Fibroblast of skin of abdomen (primary cell): ENCODE data around the gene LRP8.

Source experiments
- DNase-seq: peaks from one replicate; pipeline ENCODE4 v3.0.0-alpha.2; 2013

Gene LRP8

DNA sequence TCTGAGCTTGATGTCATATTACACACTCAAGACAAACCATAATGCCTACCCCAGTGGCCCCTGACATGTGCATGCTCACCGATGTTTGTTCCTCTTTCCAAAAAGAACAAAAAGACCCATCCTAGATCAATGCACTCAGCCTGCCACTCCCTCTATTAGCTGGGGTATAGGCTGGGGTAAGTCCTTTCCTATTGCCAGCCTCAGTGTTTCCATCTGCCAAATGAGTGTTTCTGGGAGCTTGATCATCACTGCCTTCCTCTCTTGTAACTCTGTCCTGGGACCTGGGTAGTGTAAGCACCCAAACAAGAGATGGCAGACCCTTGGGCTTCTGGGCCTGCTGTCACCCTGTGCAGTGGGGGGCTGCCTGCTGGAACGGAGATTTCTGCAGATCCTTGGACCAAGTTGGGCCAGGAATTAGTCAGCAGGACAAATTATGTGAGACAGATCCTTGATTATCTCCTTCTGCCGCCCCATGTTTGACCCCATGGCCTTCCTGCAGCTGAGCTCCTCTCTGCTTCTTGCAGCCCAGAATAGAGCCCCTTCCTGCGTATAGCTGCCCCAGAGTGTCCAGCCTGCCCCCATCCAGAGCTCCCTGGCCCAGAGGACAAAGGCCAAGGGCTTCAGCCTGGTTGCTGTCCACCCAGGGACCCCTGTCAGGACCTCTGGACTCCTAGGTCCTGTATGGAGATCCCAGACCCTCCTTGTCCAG lies 31.5 kb upstream of the LRP8 start:
- DNase-seq, result no peak

DNA sequence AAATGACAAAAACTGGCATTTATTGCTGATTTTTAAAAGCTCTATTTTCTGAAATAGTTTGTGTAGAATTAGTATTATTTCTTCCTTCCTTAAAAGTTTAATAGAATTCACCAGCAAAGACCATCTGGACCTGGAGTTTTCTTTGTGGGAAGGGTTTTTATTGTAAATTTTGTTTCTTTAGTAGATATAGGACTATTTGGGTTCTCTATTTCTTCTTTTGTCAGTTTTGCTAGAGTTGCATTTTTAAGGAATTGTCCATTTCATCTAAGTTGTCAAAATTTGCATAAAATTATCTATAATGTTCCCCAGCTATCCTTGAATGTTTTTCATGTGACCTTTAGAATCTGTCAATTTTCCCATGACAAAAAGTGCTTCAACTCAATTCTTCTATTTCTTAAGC lies 28.8 kb upstream of the LRP8 start:
- DNase-seq, result no peak

DNA sequence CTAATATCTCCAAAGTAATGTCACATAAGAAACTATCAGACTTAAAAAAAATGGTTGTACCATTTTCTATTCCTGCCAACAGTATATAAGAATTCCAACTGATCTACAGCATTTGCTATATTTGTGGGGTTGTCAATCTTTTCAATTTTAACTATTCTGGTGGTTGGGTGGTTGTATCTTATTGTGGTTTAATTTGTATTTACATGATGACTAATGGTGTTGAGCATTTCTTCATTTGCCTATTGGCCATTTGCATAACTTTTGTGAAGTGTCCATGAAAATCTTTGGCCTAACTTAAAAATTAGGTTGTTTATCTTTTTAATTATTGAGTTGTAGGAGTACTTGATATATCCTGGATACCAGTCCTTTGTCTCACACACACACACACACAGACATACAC lies 26.2 kb upstream of the LRP8 start:
- no peak for DNase-seq

DNA sequence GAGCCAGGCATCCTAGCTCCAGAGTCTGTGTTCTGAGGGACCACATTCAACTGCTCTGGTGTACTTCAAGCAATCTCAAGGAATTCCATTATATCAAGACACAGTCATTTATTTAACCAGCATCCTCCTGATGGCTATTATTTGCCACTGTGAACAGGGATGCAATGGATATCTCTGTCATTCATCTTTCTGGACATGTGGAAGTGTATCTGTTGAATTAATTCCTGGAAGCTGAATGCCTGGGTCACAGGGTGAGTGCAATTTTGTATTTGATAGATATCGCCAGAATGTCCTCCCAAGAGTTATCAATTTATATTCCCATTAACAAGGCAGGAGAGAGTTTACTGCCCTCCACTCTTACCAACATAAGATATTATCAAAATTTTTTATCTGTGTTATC lies 24.7 kb upstream of the LRP8 start:
- DNase-seq, result no peak

DNA sequence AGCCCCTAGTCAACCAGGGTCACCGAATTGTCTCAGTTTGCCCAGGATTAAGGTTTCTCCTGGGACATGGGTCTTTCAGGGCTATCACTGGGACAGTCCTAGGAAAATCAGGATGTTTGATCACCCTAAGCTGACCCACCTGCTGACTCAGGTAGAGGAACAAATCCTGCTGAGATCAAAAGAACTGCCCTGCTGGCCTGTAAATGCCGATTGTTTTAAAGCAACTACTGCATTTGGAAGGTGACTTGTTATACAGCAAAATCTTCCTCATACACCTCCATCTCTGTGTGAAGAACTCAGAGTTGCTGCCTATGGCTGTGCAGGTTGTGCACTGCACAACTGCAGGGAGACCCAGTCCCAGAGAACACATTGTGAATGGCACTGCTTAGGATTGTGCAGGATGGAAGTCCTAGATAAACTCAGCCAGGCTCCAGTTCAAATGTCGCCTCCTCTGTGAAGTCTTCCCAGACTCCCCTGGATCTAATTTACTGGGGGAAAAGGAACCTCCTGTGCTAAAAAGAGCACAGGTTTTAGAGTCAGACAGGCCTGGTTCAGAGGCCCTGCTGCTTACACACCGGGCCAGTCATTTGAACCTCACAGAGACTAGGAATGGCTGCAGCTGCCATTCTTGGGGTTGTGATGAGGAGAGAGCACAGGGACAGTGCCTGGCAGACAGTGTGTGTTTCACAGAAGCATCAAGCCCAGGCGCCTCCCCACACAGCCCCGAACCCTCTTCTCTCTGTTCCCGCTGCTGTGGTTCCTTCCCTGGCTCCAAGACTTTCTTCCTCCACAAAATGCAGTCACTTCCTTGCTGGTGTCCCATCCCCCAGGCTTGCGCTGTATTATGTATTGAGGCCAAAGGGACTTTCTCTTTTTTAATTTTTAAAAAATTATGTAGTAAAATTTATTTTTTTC lies 23.2 kb upstream of the LRP8 start:
- DNase-seq, result no peak

DNA sequence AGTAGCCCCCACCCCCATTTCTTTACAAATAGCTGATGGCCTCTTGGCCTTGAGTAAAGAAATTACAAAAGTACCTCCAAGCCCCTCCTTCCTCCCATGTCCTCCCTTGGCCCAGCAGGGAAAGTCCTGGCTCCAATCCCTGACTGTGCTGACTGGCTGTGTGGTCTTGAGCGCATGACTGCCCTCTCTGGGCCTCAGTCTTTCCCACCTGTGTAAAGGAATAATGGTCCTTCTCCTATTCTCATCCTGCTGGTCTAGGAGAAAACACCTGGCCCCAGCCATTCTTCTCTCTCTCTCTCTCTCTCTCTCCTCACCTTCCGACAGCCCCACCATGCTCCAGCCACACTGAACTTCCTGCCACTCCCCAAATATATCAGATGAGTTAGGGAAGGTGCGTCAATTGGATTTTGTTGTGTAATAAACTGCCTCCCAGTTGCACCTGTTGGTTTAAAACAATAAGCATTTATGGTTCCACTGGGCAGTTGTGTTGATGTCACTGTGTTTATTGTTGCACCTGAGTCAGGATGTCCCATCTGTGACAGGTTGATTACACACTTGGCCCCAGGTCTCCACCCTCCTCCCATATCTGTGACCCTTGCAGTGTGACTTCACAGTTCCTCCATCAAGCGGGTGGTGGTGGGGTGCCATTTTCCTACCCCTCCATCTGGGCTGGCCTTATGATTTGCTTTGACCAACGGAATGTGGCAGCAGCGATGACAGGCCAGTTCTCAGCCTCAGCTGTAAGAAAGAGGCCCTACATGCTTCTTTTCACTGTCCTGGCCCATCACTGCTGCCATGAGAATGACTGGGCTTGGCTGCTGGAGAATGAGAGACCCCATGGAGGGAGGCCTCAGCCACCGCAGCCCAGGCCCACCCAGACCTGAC lies 22.3 kb upstream of the LRP8 start:
- DNase-seq, result no peak

DNA sequence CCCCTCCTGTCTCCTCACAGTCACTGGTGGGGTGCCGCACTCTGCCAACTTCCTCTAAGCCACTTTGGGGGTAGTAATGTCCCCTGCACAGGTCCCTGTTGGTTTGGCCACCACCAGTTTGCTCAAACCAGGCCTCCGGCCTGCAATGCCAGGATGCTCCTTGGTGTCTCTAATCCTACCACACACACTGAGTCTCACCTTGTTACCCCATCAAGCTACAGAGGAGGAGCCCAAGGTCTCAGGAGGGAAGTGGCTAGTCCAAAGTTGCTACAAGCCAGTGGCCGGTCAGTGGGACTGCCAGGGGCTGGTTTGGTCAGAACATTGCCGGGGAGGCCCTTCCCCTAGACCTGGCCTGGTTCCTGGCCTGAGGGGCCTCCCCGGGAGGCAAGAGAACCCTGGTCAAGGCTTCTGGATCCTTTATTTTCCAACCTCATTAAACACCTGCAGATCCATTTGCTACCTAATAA lies 21.5 kb upstream of the LRP8 start:
- no peak for DNase-seq

DNA sequence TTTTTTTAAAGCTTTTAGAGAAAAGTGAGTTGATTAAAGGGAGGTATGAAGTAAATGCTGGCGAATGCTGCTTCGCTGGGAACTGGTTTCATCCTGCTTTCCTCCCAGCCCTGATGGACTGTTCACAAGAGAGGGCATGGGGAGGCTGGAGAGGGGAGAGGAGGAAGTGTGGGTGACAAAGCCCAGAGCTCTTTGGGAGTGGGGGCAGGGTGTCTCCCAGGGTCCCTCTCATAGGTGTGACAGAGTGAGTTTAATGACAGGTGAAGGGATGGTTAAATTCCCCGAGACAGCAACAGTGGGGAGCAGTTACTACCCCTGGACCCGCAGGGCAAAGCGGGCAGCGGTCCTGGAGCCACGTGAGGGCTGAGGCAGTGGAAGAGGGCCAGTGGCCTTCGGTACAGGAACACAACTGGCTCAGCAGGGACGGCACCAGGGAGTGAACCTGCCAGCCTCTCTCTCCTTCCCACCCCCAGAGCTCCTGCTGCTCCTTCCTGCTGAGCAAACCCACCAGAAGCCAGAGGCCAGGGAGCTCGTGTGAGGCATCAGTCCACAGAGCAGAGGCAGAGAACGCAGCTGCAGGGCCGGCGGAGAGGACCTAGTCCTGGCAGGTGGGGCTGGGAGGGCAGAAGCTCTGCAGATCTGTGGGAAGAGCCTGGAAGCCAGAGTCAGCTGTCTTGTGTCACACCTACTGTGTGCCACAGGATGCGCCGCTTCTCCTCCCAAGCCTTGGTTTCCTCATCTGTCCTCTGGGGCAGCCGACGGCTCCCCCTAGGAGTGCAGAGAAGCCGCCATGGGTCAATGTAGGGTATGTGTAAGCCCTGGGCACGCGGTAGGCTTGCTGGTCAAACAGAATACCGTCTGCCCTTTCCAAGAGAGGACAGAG lies 20.9 kb upstream of the LRP8 start:
- DNase-seq, result no peak

DNA sequence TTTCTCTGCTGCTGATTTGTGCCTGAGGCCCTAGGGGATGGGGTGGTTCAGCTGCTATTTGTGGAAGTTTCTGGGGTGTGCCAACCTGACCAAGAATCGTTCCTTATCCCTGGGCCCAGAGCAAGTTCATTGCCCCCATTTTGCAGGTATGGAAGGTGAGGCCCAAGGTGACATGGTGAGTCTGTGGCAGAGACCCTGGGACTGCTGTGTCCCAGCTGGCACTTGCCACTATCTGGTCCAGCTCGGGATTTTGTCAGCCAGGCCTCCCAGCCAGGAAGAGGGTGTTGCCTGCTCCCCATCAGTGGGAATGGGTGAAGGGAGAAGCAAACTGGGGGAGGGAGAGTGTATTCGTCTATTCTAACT lies 18.9 kb upstream of the LRP8 start:
- DNase-seq, result no peak

DNA sequence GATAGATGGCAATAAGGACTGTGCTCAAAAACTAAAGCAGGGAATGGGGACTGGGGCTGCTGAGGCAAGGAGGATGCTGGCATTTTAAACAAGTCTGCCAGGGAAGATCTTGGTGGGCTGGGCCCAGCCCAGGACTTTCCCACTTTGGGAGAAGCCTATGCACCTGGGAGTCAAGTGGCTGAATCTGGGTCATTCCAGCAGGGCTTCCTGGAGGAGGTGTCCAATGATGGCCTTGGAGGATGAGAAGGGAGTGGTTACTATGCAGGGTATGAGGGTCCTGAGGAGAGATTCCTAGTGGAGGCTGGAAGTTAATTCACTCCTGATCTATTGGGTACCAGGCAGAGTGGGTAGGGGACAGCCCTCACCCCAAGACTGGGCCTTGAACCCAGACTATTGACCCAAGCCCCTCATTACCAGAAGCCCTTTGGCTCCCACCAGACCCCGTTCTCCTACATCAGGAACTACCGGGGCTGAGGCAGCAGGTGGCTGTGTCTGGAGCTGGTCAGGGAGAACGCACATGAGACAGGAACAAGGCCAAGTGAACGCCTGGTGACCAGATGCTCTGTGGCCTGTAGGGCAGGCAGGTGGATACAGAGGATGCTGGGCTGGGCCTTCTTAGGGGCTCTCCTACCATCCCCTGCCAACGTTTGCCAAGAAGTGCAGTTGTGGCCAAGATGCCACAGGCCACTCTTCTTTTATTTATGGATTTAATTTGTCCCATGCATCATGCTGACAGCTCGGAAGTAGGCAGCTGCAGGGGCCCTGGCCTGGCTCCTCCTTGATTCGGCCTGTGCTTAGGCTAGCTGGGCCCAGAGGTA lies 18.3 kb upstream of the LRP8 start:
- no peak for DNase-seq

DNA sequence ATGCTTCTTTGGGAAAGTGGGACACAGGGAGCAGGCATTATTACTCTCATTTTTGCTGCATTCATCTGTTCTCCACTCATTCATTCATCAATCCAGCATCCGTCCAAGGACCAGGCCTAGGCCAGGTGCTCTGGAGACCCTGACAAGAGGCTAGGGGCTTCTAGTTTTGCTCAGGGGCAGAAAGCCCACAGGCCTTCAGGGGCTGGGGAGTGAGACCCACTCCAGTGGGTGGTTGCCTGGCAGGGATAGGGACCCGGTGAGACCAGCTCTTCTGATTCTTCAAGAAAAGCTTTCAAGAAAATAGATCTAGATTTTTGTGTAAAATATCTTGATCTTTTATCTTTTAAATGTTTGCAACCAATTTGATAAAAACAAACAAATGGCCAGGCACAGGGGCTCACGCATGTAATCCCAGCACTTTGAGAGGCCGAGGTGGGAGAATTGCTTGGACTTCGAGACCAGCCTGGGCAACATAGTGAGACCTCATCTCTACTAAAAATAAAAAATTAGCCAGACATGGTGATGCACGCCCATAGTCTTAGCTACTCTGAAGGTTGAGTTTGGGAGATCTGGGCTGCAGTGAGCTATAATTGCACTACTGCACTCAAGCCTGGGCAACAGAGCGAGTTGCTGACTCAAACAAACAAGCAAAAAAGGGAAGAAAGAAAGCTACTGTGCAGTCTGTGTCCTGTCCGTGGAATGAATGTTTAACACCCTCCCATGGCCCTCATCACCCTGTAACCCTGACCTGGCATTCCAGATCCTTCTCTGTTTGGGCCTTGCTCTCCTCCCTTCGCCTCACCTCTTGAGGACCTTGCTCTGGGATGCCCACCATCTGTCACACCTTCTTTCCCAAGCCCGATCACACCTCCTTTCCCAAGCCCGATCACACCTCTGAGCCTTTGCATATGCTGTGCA lies 17.3 kb upstream of the LRP8 start:
- DNase-seq, result no peak

DNA sequence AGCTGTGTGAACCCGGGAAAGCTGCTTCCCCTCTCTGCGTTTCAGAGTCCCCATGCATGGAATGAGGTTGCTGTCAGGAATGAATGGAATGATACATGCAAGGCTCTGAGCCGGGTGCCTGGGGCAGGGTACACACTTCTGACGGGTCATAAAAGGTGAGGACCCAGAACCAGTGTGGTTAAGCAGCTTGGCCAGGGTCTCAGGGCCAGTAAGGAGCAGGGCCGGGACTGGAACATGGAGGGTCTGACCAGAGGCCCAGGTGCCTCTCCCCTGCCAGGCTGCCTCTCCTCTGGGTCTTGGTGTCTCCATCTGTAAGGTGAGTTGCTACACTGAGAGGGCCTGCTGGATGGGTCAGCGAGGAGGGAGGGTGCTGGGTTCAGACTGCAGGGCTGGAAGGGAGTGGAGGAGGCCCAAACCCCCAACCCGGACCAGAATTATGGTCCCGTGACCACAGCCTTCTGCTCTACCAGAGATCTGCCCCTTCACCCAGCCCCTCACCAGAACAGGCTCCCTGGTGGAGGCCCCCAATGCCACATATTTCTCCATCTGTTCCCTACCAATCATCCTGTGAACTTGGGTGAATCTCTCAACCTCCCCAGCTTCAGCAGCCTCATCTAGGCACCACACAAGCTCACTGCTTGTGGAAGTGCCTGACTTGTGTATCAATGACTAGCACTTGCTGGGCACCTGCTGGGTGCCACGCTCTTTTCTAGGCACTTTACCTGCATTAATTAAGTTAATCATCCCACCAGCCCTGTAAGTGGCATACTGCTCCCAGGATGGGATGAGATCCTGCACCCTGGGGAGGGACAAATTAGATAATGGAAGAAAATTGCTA lies 16.2 kb upstream of the LRP8 start:
- peak; percentile 18 for DNase-seq

DNA sequence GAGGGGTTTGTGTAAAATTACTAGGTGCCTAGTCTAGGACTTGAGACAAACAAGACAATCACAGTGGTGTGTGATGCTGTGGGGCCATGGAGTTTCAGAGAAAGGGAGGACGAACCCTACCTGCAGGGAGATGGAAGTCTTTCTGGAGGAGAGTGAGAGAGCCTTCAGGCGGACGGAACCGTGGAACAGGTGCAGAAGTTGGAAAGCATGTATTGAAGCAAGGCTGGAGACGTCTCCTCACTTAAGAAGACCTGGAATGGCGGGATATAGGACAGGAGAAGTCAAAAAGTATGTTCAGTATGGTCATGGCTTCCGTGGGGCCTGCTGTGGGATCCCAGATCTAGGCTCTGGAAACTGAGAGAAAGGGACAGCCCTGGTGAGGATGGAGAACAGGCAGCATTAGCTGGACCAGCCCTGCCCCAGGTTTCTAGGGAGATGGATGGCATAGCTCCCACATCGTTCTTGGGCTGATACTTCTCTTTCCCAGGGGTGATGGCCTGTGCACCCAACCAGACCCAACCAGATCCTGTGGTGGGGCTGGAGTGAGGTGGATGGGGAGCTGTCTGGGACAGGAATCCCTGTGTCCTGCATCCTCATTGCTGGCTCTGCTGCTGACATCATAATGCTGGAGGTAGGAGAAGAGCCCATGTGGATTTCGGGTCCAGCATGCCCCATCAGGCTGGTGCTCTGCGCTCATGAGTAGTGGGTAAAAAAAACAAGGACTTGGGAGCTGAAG lies 15.0 kb upstream of the LRP8 start:
- DNase-seq, result no peak

DNA sequence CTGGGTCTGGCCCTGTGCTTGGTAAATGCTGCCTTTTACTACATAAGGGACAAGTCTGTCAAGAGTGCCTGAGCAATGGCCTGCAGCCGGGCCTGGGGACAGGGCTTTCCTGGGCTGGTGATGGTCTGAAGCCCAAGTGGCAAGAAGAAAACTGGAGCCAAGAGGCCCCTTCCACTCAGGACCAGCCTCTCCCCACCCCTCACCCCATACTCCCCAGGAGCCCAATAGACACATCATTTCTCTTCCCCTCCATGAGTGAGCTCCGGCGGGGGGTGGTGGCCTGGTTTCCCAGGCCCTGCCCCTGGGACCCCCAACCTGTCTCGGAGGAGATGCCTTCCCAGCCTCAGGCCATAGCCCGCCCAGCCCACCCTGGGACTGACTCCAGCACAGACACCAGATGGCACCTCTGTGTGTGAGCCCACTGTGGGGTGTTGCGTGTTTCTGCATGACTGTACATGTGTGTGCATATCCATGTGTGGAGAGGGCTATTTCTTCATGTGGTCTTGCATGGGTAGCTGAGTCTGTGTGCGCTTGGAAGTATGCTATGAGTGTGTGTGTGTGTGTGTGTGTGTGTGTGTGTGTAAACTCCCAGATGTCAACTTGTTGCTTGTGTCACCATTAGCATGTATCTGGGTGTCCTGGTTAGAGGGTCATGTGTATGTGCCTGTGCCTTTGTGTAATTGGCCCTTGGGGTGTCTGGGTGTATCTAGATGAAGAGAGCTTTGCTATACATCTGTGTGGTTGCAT lies 14.3 kb upstream of the LRP8 start:
- DNase-seq, result no peak

DNA sequence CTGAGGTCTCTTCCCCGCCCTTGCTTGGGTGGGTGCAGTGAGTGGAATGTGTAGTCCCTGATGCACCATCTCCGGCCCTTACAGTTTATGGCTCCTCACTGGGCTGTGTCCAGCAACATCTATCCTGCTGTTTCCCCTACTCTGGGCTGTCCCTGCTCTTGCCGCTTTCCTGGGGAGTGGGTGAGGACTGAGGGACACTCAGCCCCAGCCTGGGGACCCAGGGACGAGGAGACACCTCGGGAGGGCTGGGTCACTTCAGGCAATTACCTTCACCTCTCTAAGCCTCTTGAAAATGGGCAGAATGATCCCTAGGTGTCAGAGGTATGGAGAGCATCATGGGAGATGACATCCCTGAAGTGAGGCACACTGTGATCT lies 13.6 kb upstream of the LRP8 start:
- DNase-seq, result no peak

DNA sequence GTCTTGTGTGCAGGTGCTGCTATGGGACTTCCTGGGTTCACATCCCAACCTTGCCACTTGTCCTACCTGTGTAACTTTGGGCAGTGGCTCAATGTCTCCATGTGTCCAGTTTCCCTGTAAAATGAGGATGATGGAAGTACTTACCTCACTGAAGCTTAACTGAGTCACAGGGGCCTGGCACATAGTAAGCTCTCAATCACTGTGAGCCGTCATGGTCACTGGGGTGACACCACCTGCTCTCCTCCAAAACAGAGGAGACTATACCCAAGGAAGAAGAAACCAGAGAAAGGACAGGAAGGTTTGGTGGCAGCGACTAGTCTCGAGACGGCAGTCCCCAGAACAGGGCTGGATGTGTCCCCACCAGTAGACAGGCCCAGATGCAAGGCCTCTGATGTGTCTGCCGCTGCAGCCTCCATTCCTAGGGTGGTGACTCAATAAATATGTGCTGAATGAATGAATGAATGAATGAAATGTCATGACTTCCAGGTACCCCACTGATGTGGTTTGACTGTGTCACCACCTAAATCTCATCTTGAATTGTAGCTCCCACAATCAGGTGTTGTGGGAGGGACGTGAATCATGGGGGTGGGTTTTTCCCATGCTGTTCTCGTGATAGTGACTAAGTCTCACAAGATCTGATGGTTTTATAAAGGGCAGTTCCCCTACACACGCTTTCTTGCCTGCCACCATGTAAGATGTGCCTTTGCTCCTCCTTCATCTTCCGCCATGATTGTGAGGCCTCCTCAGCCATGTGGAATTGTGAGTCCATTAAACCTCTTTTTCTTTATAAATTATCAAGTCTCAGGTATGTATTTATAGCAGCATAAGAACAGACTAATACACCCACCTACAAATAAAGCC lies 13.0 kb upstream of the LRP8 start:
- DNase-seq, result no peak
